DMS114 treated with DMSO at 0.1 percent for 48 hours (cell line): ENCODE measurements around the gene SLC7A4.
"Not testable (repeated sequence)": the region's sequence is repeated elsewhere in the genome, so short reads cannot be mapped to it uniquely, and the experiment has no call there.

Source experiments
- DNase-seq: peaks from one replicate; lab custom pipeline; 2025; ENCODE audit not compliant: unreplicated experiment; lab: John Stamatoyannopoulos, UW

The SLC7A4 gene

DNA sequence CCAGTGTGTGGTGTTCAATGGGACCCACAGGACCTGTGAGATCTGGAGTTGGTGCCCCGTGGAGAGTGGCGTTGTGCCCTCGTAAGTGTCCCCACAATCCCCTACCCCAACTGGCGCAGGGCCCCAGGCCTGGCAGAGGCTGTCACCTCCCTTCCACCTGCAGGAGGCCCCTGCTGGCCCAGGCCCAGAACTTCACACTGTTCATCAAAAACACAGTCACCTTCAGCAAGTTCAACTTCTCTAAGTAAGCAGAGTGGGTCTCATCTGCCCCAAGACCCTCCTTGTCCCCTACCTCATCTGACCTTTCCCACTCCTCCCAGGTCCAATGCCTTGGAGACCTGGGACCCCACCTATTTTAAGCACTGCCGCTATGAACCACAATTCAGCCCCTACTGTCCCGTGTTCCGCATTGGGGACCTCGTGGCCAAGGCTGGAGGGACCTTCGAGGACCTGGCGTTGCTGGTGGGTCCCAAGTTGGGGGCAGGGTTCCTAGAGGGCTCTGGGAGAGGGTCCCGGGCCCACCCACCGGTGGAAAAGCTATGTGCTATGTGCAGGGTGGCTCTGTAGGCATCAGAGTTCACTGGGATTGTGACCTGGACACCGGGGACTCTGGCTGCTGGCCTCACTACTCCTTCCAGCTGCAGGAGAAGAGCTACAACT is 9.3 kb downstream of the SLC7A4 start:
- DNase-seq = no peak

GRCh38 chr22:21022507-21022906 is 9.9 kb downstream of the SLC7A4 start:
- no peak for DNase-seq

- no peak for DNase-seq
These were observed 11.4 kb downstream of the SLC7A4 start for GRCh38 chr22:21020802-21021429.

GRCh38 chr22:21018314-21018713 is 14.0 kb downstream of the SLC7A4 start:
- no peak for DNase-seq

GRCh38 chr22:21016644-21017420 is 15.5 kb downstream of the SLC7A4 start:
- DNase-seq = no peak

- no peak for DNase-seq
These were observed 16.8 kb downstream of the SLC7A4 start for GRCh38 chr22:21015466-21016006.

DNA sequence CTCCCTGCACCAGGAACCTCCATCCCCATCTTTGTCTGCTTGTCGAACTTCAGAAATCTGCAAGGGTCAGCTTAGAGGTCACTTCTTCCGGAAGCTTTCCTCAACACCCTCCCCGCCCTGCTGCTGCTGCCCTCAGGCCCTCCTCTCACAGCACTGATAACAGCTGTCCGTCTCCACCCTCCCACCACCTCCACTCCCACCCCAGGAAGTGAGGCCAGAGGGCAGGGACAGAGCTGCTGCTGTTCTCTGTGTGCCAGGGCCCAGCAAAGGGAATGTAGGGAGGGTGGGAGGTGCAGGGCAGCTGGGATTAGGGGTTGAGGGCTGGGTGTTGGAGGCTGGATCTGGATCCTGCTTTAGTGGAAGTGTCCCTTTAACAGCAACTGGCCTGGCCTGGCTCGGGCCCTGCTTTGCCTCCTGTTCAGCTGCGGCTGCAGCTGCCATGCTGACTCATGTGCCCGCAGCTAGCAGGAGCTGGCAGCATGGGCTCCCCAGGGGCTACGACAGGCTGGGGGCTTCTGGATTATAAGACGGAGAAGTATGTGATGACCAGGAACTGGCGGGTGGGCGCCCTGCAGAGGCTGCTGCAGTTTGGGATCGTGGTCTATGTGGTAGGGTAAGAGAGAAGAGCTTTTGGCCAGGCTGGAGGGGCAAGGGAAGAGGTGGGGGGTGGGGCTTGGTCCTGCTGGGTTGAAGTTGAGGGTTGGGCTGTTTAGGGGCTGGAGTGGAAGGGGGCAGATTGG is 17.5 kb downstream of the SLC7A4 start, which contains the start of gene P2RX6:
TSS of gene P2RX6 (plus strand) at position 440 of the 740 bp plus-strand sequence. CDS start at position 450, 10 bp downstream.
- DNase-seq = no peak

GRCh38 chr22:21014202-21014725 is 18.1 kb downstream of the SLC7A4 start:
- peak; percentile 82 for DNase-seq

- no peak for DNase-seq
These were observed 18.6 kb downstream of the SLC7A4 start for GRCh38 chr22:21013657-21014201.

DNA sequence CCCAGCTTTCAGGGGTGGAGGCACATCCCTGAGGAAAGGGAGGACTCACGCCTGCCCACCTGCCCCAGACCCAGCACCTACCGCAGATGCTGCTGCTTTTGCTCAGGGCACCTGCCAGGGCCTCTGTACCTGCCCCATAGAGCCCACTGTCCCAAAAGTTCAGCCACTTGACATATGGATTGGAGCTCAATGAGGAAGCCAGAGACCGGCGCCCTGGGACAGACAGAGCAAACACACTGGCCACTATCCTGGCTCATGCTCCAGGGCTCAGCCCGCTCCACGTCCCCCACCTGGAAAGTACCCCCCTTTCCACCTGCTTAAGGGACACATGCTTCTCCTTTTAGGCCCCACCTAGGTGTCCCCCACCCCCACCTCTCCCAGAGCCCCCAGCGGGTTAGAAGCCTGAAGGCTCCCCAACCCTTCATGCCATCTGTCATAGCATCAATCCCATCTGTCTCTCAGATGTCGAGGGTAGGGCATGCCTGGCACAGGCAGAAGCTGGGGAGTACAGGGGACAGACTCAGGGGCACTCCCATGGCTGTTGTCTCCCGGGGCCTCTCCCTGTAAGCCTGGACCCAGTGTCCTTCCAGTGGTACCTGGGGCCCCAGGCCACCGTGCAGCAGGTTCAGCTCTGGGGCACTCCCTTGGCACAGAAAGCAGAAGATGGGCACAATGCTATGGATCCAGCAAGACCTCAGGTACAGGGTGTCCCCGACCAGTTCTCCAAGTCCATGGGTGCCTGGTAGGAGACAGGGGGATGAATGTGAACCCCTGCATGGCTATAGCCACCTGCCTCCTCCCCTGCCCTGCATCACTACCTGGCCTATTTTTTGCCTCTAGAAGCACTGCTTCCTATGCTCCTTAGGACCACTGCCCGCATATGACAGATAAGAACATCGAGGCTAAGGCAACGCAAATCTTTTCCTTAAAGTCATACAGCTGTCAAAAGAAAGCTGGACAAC is 19.6 kb downstream of the SLC7A4 start:
- no peak for DNase-seq

DNA sequence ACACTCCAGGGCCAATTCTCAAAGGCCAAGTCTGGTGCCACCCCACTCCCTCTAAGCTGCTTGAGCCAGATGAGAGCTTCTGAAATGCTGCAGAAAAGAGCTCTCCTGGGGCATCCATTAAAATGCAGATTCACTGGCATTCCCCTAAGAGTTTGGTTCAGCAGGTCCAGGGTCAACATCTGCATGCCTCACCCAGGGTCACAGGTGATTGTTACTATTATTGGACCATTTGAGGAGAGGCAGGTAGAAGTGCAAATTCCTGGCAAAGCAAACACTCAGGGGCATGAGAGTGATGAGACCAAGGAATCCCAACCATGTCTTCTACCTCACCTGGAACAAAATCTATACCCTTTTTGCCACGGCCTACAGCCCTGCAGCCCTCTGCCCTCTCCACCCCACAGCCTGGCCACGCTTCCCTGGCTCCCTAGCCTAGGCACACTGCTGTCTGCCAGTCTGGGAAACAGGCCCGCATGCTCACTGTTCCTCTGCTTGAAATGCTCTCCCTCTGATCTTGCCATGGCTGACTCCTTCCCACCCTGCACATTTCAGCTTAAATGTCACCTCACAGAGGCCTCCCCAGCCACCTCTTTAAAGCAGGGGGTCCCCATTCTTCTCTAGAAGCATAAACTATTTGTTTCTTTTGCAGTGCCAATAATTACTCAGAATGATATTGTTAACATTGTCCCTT is 21.8 kb downstream of the SLC7A4 start:
- DNase-seq = no peak

DNA sequence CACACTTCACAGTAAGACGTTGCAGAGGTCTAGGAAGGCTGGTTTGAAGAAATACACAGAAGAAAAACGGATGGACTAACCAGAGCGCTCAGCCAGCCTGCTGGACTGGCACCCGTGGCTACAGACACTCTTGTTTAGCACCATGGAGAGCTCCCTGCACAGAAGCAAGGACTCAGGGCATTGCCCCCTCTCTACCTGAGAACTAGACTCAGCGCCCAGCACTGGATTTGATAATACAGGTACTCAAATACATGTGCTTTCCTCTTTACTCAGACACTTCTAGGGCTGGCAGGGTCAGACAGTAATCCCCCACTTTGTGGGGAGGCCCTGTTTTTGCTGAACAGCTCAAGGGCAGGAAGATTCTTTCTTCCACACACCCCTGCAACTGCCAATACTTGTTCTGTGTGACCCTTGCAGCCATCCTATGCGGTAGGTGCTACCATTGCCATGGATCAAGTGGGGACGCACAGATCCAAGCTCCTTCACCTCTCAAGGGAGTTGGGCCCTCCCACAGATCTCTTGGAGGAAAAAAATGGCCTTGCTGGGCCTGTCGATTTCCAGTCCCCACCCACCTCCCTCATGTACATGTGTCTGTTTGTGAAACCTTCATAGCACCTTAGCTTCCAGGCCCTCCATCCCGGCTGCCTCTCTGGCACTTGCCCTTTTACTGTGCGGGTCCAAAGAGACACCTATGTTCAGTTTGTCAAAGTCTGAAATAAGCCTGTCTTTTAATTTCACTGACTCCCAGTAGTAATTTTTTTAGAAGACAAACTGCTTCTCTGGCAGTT is 22.5 kb downstream of the SLC7A4 start:
- DNase-seq = no peak

- not testable (repeated sequence) for DNase-seq
These were observed 23.2 kb downstream of the SLC7A4 start for GRCh38 chr22:21009208-21009607.

GRCh38 chr22:21003782-21004181 is 28.6 kb downstream of the SLC7A4 start:
- no peak for DNase-seq

GRCh38 chr22:21001601-21002325 is 30.6 kb downstream of the SLC7A4 start, which contains the start of gene THAP7:
THAP7 (minus strand) TSS chr22:21002118; CDS start chr22:21001911, 207 bp downstream.
- DNase-seq = peak; percentile 87

- DNase-seq = no peak
These were observed 31.3 kb downstream of the SLC7A4 start for GRCh38 chr22:21000987-21001600.
